ENCODE results near the gene PROSER1. TPM values are rescaled to one million over a fixed set of nuclear protein-coding genes. Genes with fewer than 3 reads are reported as not detected.

The PROSER1 gene
- total and polyA plus RNA-seq, 9 of the 15 experiments (the other 6 are each of a cell fraction or from before 2014, with no cell fraction given): 9.2 to 36.2 (median 10.4) TPM

- POLR2A ChIA-PET: interaction anchor here (0.9 kb wide), 1 partner anchor 8 kb away, joined by 4 read pairs; no protein-coding TSS in a partner anchor
- no TSS peak for BruUV-seq (replicated peaks)
These were observed 47.2 kb downstream of the PROSER1 start, which contains the start of gene STOML3 for GRCh38 chr13:38990693-38991092. Gene STOML3, minus strand, starts transcription at chr13:38990831. Its CDS starts 110 bp downstream, at chr13:38990721.

More at GRCh38 chr13:38990693-38991092, 47.2 kb downstream of the PROSER1 start, which contains the start of gene STOML3:
- ATAC-seq (no peak), FAIRE-seq (no peak), DNase-seq (ENCODE audit: extremely low read depth in 1 of 4, low spot score in 3 of 4) (no peak)
- Histone ChIP-seq H3K9me3 (replicated peaks; ENCODE audit: control insufficient read depth, insufficient read depth, low read depth, low read length) (no peaks in the 10 kb centered on the region), H3K4me1 (replicated peaks in 1 of 2; ENCODE audit: control insufficient read depth in 2 of 2, insufficient read depth in 2 of 2, low read length in 2 of 2) (no peaks in the 10 kb centered on the region), H3K9me1 (ENCODE audit: control insufficient read depth, insufficient read depth, low read length) (no peaks in the 10 kb centered on the region), H3K9ac (ENCODE audit: insufficient read depth in 1 of 2, low read depth in 2 of 2, low read length in 2 of 2) (no peak within 1 kb of the TSS), H3K4me3 (no peak within 1 kb of the TSS), H4K20me1 (replicated peaks; ENCODE audit: control insufficient read depth, insufficient read depth, low read length) (no peaks in the 10 kb centered on the region), H3K36me3 (ENCODE audit: control insufficient read depth, insufficient read depth, low read length) (no peaks in the 10 kb centered on the region), H3K4me2 (ENCODE audit: insufficient read depth, low read length) (no peak within 1 kb of the TSS), H2AFZ (ENCODE audit: low read depth, low read length) (no peak within 1 kb of the TSS), H3K27ac (ENCODE audit: extremely low read depth, low read depth, low read length) (no peak within 1 kb of the TSS), H3K79me2 (ENCODE audit: control insufficient read depth, insufficient read depth, low read length) (no peaks in the 10 kb centered on the region), H3K27me3 (ENCODE audit: control insufficient read depth in 2 of 2, insufficient read depth in 2 of 2, low read length in 2 of 2) (no peaks in the 10 kb centered on the region)
- CTCF ChIA-PET (ENCODE audit: low intra/inter-chr PET ratio): no interaction called here
- in situ Hi-C loops (cut with MboI): loop anchor here (25.0 kb wide), 1 partner anchor 1697 kb away; no protein-coding TSS in a partner anchor
- TF ChIP-seq MIER1 (IDR thresholded peaks at IDR 0.05; ENCODE audit: low read depth) (no peak), ZNF175 (CRISPR knock-in tag; IDR thresholded peaks at IDR 0.05; ENCODE audit: low read depth) (no peak), ZFP91 (CRISPR knock-in tag; IDR thresholded peaks at IDR 0.05) (no peak), MED1 (CRISPR knock-in tag; IDR thresholded peaks at IDR 0.05; ENCODE audit: borderline replicate concordance) (no peak), ADNP (tag; IDR thresholded peaks at IDR 0.05) (no peak), ELF1 (tag; IDR thresholded peaks at IDR 0.05) (no peak)
- intact Hi-C loops (cut with micrococcal nuclease): no loop called here
